CD4-positive, CD25-positive, alpha-beta regulatory T cell (primary cell): ENCODE data around the gene ZFR2. TPM values are rescaled to one million over a fixed set of nuclear protein-coding genes. Genes with fewer than 3 reads are reported as not detected.
A peak's percentile ranks its signal among the peaks of the same experiment; 100 is the strongest.
"Not testable (repeated sequence)": the region's sequence is repeated elsewhere in the genome, so short reads cannot be mapped to it uniquely, and the experiment has no call there.

ENCODE experiments used
- ATAC-seq, 2 donors: fragments of 150-1000 bp; cut with Tn5 transposase; one replicate each; pipeline ENCODE4 v1.10.0; 2021; ENCODE audit warnings: low read depth in 2 of 2, moderate number of reproducible peaks in 2 of 2, moderate library complexity in 1 of 2
- DNase-seq, 3 donors: peaks; one replicate each; pipeline versions ENCODE4 v3.0.0 to v3.0.0-alpha.2; 2012 to 2022; ENCODE audit warnings: mixed read lengths in 1 of 3
- H3K27ac ChIP-seq: one replicate; pipeline ENCODE4 v1.7.0; 2013; ENCODE audit warnings: mild to moderate bottlenecking, low read length; ENCODE audit not compliant: insufficient read depth, poor library complexity, severe bottlenecking
- H3K27me3 ChIP-seq: one replicate; pipeline ENCODE4 v1.7.0; 2013; ENCODE audit warnings: low read length; ENCODE audit not compliant: control insufficient read depth, insufficient read depth
- H3K36me3 ChIP-seq: one replicate; pipeline ENCODE4 v1.7.0; 2013; ENCODE audit warnings: mild to moderate bottlenecking, low read length, moderate library complexity; ENCODE audit not compliant: control insufficient read depth, insufficient read depth
- H3K4me1 ChIP-seq: 2 replicates; pipeline ENCODE4 v1.7.0; 2013; ENCODE audit warnings: mild to moderate bottlenecking, low read length; ENCODE audit not compliant: insufficient read depth, control insufficient read depth, poor library complexity, severe bottlenecking
- H3K4me3 ChIP-seq: one replicate; pipeline ENCODE4 v1.7.0; 2013; ENCODE audit warnings: low read depth, mild to moderate bottlenecking, low read length, moderate library complexity
- H3K9me3 ChIP-seq, 2 experiments: 1 replicate in 1 of 2; 2 replicates in 1 of 2; pipeline ENCODE4 v1.7.0; 2013; ENCODE audit warnings: low read length in 2 of 2, mild to moderate bottlenecking in 1 of 2, moderate library complexity in 1 of 2; ENCODE audit not compliant: control insufficient read depth in 2 of 2
- H3K27ac Mint-ChIP-seq, 3 donors: one replicate each; pipeline ENCODE4 v1.8.0; 2020 to 2022; ENCODE audit warnings: mild to moderate bottlenecking in 3 of 3, mixed read lengths in 3 of 3, moderate library complexity in 2 of 3
- H3K27me3 Mint-ChIP-seq: one replicate; pipeline ENCODE4 v1.8.0; 2022; ENCODE audit warnings: mild to moderate bottlenecking, mixed read lengths
- H3K36me3 Mint-ChIP-seq: one replicate; pipeline ENCODE4 v1.8.0; 2020; ENCODE audit warnings: mixed read lengths
- H3K4me1 Mint-ChIP-seq, 4 donors: one replicate each; pipeline ENCODE4 v1.8.0; 2020 to 2022; ENCODE audit warnings: mixed read lengths in 4 of 4, mild to moderate bottlenecking in 1 of 4
- H3K4me3 Mint-ChIP-seq, 4 donors: one replicate each; pipeline ENCODE4 v1.8.0; 2020 to 2022; ENCODE audit warnings: mild to moderate bottlenecking in 4 of 4, mixed read lengths in 4 of 4, moderate library complexity in 3 of 4
- H3K9me3 Mint-ChIP-seq, 7 donors: one replicate each; pipeline ENCODE4 v1.8.0; 2020 to 2022; ENCODE audit warnings: mixed read lengths in 7 of 7, mild to moderate bottlenecking in 3 of 7, moderate library complexity in 2 of 7
- polyA plus RNA-seq, 4 donors: library from polyadenylated mRNA; unstranded; fragments of 300-500 nt; fragmentation: Illumina TruSeq; gene quantifications; one replicate each; pipeline ENCODE4 v1.2.3, GENCODE V29; 2021
- total RNA-seq: library from RNA; stranded (reverse); gene quantifications from one replicate; pipeline ENCODE4 v1.2.3, GENCODE V29; 2022

ZFR2 gene
- total and polyA plus RNA-seq, 5 donors from 2014 or later, result 0.06 to 1.3 (median 0.57) TPM; not detected in 1

DNA sequence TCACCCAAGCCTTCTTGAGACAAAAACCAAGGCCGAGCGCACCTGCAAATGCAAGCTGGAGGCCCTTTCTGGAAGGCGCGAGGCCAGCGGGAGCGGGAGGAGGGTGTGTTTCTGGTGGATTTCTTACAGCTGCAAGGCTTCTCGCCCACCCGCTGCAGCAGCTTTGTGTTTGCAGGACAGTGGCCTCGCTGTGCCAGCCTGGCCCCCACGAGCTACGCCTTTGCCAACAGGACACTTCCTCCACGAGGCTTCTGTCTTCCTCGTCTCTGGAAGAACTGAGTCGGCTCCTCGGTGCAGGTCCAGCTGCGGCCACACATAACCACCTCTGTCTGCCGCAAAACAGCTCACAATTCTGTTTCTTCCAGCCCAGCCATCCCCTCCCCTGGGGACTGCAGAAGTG, 21.8 kb upstream of the ZFR2 start:
- Histone ChIP-seq H3K4me1 (no peaks in the 10 kb centered on the region), H3K27ac (no peak overlapping the region), H3K27me3 (no peaks in the 10 kb centered on the region), H3K4me3 (no peak overlapping the region), H3K36me3 (no peaks in the 10 kb centered on the region), H3K9me3 (no peaks in the 10 kb centered on the region)
- H3K36me3 Mint-ChIP-seq, result no peaks in the 10 kb centered on the region
- DNase-seq, result no peak
- no peak for ATAC-seq
- no peaks in the 10 kb centered on the region for H3K27me3 Mint-ChIP-seq
- no peak overlapping the region for H3K27ac Mint-ChIP-seq
- H3K9me3 Mint-ChIP-seq, result no peaks in the 10 kb centered on the region
- H3K4me3 Mint-ChIP-seq, result no peak overlapping the region
- H3K4me1 Mint-ChIP-seq, result no peaks in the 10 kb centered on the region

DNA sequence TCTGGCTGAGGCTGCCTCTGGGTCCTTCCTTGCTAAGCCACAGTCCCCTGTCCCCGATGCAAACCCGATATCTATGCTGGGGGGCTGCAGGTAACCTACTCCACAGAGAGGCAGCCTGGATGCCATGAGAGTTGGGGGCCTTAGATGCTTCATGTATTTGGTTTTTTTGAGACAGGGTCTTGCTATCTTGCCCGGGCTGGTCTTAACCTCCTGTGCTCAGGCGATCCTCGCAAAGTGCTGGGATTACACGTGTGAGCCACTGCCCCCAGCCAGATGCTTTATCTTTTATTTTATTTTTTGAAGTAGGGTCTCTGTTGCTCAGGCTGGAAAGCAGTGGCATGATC, 13.2 kb upstream of the ZFR2 start:
- Histone ChIP-seq H3K4me1 (peaks cover 4% of the 10 kb centered on the region), H3K9me3 (no peaks in the 10 kb centered on the region), H3K4me3 (no peak overlapping the region), H3K27me3 (peaks cover 2% of the 10 kb centered on the region), H3K36me3 (no peaks in the 10 kb centered on the region), H3K27ac (no peak overlapping the region)
- peaks cover 0 to 14% (median under 1%) of the 10 kb centered on the region in 4 donors for H3K4me1 Mint-ChIP-seq
- DNase-seq (no peak), ATAC-seq (no peak)
- H3K36me3 Mint-ChIP-seq, result no peaks in the 10 kb centered on the region
- H3K4me3 Mint-ChIP-seq, result peak overlapping the region in 1 of 4 donors; percentile 24
- peaks cover 33% of the 10 kb centered on the region for H3K27me3 Mint-ChIP-seq
- no peak overlapping the region for H3K27ac Mint-ChIP-seq
- H3K9me3 Mint-ChIP-seq, result peaks cover 0 to 1% (median 0%) of the 10 kb centered on the region in 7 donors

DNA sequence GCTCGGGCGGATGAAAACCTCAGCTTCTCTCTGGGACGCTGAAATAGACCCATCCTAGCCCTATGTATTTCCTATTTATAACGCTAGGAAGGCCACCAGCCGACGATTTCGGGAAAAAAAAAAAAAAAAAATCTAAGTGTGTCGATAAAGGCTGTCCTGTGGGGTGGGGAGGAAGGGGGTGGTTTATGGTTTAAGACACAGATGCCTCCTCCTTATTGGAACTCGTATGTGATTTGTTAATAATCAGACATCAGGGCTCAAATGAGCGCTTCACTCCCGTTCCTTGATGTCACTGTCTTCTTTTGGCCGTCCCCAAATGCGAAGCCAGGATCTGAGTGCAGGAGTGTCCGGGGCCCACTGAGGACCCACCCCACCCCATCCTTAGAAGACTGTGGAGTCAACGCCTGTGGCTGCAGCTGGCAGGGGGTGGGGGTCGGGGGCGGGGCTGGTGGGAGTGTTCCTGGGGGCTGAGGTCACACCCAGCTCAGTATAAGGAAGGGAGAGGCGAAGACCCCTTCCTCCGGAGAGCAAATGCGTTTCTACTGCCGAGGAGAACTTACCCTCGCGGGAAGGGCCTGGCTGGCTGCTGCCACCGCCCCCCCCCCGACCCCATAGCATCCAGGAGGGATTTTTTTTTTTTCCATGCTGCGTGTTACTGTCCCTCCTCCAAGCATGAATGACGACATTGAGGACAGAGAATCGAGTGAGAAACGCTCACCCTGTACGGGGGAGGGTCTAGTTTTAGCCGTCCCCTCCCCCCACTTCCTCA, 12.6 kb upstream of the ZFR2 start:
- H3K27ac Mint-ChIP-seq, result no peak overlapping the region
- ATAC-seq (no peak), DNase-seq (no peak)
- H3K4me1 Mint-ChIP-seq, result peaks cover 0 to 14% (median under 1%) of the 10 kb centered on the region in 4 donors
- H3K36me3 ChIP-seq, result no peaks in the 10 kb centered on the region
- H3K4me3 ChIP-seq, result no peak overlapping the region
- peaks cover 2% of the 10 kb centered on the region for H3K27me3 ChIP-seq
- H3K9me3 ChIP-seq, result no peaks in the 10 kb centered on the region
- no peaks in the 10 kb centered on the region for H3K36me3 Mint-ChIP-seq
- no peak overlapping the region for H3K27ac ChIP-seq
- H3K4me3 Mint-ChIP-seq, result peak overlapping the region in 1 of 4 donors; percentile 21
- H3K4me1 ChIP-seq, result peaks cover 4% of the 10 kb centered on the region
- H3K9me3 Mint-ChIP-seq, result peaks cover 0 to 2% (median 0%) of the 10 kb centered on the region in 7 donors
- peaks cover 36% of the 10 kb centered on the region for H3K27me3 Mint-ChIP-seq

DNA sequence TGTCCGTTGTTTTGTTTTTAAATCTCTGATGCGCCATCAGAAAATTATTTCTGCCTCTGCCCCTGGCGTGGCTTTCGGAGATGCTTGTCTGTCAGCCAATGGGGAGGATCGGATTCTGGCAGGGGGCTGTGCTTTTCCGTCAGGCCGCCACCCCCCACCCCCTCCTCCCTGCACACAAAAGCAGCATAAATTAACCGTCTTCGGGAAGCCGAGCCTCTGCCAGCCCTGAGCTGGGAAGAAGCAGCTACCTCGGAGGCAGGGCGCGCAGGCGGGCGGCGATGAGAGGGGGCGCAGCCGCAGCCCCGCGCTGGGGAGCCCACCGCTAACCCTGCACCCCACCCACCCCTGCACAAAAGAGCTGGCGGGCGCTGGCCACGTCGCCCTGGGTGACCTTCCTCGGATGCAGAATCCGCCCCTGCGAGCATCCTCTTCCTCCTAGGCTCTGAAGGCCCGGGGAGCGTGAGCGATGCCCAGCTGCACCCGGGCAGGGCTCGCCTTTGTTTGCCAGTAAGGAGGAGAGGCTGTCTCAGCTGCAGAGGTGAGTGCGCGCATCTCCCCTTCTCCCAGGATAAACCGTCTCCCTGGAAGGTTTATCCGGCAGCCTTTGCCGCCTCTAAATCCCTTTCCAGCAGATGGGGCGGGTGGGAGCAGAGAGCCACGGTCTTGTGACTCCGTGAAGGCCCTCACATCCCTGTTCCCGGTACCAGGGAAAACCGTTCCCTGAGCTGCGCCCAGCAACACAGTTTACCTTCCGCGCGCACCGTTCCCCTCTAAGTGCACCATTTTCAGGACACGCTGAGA, 11.8 kb upstream of the ZFR2 start, which contains the start of gene ATCAY:
Gene ATCAY (plus strand): TSS at position 215 of the 801 bp plus-strand sequence. CDS start 5,083 bp downstream, outside the sequence.
- peaks cover 2% of the 10 kb centered on the region for H3K27me3 ChIP-seq
- Mint-ChIP-seq H3K27ac (no peak within 1 kb of the TSS), H3K4me3 (peak within 1 kb of the TSS in 1 of 4 donors; percentile 21)

DNA sequence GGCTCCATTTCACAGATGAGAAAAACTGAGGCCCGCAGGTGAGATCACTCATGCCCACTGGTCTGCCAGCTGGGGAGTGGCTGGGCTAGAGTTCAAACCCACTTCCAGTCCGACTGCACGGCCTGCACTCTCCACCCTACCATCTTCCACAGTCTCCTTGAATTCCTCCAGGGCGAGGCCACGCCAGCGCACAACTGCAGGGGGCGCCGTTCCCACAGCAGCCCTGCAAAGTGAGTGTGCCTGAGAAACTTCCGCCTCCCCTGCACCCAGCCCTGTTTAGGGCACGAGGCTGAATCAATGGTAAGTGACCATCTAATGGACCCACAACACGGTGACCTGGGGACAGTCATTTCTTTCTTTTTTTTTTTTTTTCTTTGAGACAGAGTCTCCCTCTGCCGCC, 10.8 kb upstream of the ZFR2 start:
- Histone ChIP-seq H3K9me3 (no peaks in the 10 kb centered on the region), H3K27me3 (peaks cover 2% of the 10 kb centered on the region), H3K4me3 (no peak overlapping the region), H3K27ac (no peak overlapping the region), H3K4me1 (peaks cover 4% of the 10 kb centered on the region), H3K36me3 (no peaks in the 10 kb centered on the region)
- peaks cover 36% of the 10 kb centered on the region for H3K27me3 Mint-ChIP-seq
- no peak overlapping the region for H3K4me3 Mint-ChIP-seq
- no peaks in the 10 kb centered on the region for H3K36me3 Mint-ChIP-seq
- no peak overlapping the region for H3K27ac Mint-ChIP-seq
- ATAC-seq, result no peak
- H3K9me3 Mint-ChIP-seq, result peaks cover 0 to 2% (median 0%) of the 10 kb centered on the region in 7 donors
- DNase-seq, result no peak
- H3K4me1 Mint-ChIP-seq, result peaks cover 0 to 14% (median under 1%) of the 10 kb centered on the region in 4 donors

More for the DNA sequence above, 11.8 kb upstream of the ZFR2 start, which contains the start of gene ATCAY:
- no peaks in the 10 kb centered on the region for H3K36me3 ChIP-seq
- H3K9me3 ChIP-seq, result no peaks in the 10 kb centered on the region
- peaks cover 0 to 2% (median 0%) of the 10 kb centered on the region in 7 donors for H3K9me3 Mint-ChIP-seq
- H3K4me3 ChIP-seq, result no peak within 1 kb of the TSS
- peaks cover 4% of the 10 kb centered on the region for H3K4me1 ChIP-seq
- no peak within 1 kb of the TSS for H3K27ac ChIP-seq
- no peaks in the 10 kb centered on the region for H3K36me3 Mint-ChIP-seq
- no peak for ATAC-seq
- DNase-seq, result no peak
- peaks cover 36% of the 10 kb centered on the region for H3K27me3 Mint-ChIP-seq
- peaks cover 0 to 14% (median under 1%) of the 10 kb centered on the region in 4 donors for H3K4me1 Mint-ChIP-seq

DNA sequence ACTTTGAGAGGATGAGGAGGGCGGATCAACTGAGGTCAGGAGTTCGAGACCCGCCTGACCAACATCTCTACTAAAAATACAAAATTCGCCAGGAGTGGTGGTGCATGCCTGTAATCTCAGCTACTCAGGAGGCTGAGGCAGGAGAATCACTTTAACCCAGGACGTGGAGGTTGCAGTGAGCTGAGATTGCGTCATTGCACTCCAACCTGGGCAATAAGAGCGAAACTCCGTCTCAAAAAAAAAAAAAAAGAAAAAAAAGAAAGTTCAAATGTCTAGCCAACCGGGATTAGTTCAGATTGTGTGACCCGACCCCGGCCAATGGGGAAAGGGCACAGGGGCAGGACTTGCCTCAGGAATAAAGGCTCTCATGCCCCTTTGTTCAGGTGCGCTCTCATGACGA, 5.9 kb upstream of the ZFR2 start:
- not testable (repeated sequence) for H3K27ac ChIP-seq, H3K36me3 ChIP-seq, H3K27me3 ChIP-seq, H3K4me3 Mint-ChIP-seq, H3K4me1 Mint-ChIP-seq, ATAC-seq, H3K9me3 ChIP-seq, H3K36me3 Mint-ChIP-seq, H3K4me1 ChIP-seq, H3K27ac Mint-ChIP-seq, DNase-seq, H3K4me3 ChIP-seq, H3K9me3 Mint-ChIP-seq
- peaks cover 23% of the 10 kb centered on the region for H3K27me3 Mint-ChIP-seq

DNA sequence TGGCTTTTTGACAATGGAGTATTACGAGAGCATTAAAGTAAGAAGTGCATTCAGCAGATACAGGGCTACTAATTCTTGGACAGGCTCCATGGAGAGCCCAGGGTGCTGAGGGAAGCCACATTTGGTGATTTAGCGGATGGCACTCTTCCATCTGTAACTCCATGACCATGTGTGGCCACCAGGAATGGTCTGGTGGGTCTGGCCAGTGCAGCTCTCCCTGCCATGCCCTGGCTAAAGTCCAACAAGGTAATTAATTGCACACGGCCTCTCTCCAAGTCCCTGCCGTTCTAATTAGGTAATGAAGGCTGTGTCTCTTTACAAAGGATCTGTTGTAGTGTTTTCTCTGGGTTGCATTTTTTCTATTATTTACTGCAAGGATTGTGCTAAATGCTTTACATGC, 4.3 kb upstream of the ZFR2 start:
- Mint-ChIP-seq H3K36me3 (peaks cover 4% of the 10 kb centered on the region), H3K27me3 (peaks cover 32% of the 10 kb centered on the region), H3K9me3 (peaks cover 0 to 3% (median 0%) of the 10 kb centered on the region in 7 donors), H3K4me1 (peaks cover 0 to 7% (median 4%) of the 10 kb centered on the region in 4 donors), H3K27ac (no peak overlapping the region), H3K4me3 (no peak overlapping the region)
- no peak overlapping the region for H3K4me3 ChIP-seq
- H3K9me3 ChIP-seq, result peaks cover 0 to 5% of the 10 kb centered on the region in 2 experiments
- no peak for DNase-seq
- peaks cover 7% of the 10 kb centered on the region for H3K4me1 ChIP-seq
- no peak overlapping the region for H3K27ac ChIP-seq
- no peaks in the 10 kb centered on the region for H3K27me3 ChIP-seq
- no peak for ATAC-seq
- H3K36me3 ChIP-seq, result no peaks in the 10 kb centered on the region
